ENCODE results near the gene C20orf96.
"Not testable (repeated sequence)": the region's sequence is repeated elsewhere in the genome, so short reads cannot be mapped to it uniquely, and the experiment has no call there.

C20orf96 gene, protein sequence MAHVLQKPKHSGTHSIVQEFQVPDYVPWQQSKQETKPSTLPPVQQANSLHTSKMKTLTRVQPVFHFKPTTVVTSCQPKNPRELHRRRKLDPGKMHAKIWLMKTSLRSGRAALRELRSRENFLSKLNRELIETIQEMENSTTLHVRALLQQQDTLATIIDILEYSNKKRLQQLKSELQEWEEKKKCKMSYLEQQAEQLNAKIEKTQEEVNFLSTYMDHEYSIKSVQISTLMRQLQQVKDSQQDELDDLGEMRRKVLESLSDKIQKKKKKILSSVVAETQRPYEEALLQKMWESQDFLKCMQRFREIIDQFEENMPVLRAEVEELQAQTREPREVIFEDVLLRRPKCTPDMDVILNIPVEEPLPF

DNA sequence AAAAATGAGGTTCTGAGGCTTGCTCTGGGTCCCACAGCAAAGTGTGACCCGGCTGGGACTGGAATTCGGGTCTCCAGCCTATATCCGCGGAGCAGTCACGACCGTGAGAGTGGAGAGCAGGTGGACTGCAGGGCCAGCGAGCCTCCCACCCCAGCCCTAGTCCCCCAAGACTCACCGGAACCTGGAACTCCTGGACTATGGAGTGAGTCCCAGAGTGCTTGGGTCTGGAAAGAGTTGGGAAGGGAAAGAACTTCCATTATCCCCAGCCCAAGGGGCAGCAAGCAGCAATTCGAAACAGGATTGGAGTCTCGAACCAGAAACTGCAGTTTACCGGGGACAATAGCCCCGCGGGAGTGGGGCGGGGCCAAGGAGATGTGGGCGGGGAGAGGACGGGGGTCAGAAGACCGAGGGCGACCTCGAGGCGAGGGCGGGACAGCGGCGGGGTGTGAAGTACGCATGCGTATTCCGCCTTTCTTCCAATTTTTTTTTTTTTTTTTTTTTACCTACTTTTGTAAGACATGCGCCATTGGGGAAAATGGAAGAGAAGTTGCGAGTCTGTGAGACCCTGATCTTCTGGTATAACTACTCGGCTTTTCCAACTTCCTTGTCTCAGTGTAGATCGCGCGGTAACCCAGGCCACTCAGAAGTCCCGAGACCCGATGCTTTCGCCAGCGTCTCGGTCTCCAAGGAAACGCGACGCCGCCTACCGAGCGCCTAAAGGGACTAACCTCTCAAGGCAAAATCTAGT, at the start of gene C20orf96:
Gene C20orf96, minus strand, starts transcription at position 667 of the 748 bp plus-strand sequence. Its CDS starts 140 bp downstream, at position 527.
- DNase-seq, result peak; percentile 81 to 95 (median 90)
- intact Hi-C loops (cut with DNase I), result no loop called here

- intact Hi-C loops (cut with DNase I); DNase-seq: not testable (repeated sequence)
Observed at GRCh38 chr20:336040-336439, 45.5 kb upstream of the C20orf96 start.

- intact Hi-C loops (cut with DNase I), result no loop called here
- no peak for DNase-seq
Observed at GRCh38 chr20:334578-334977, 44.0 kb upstream of the C20orf96 start.

DNA sequence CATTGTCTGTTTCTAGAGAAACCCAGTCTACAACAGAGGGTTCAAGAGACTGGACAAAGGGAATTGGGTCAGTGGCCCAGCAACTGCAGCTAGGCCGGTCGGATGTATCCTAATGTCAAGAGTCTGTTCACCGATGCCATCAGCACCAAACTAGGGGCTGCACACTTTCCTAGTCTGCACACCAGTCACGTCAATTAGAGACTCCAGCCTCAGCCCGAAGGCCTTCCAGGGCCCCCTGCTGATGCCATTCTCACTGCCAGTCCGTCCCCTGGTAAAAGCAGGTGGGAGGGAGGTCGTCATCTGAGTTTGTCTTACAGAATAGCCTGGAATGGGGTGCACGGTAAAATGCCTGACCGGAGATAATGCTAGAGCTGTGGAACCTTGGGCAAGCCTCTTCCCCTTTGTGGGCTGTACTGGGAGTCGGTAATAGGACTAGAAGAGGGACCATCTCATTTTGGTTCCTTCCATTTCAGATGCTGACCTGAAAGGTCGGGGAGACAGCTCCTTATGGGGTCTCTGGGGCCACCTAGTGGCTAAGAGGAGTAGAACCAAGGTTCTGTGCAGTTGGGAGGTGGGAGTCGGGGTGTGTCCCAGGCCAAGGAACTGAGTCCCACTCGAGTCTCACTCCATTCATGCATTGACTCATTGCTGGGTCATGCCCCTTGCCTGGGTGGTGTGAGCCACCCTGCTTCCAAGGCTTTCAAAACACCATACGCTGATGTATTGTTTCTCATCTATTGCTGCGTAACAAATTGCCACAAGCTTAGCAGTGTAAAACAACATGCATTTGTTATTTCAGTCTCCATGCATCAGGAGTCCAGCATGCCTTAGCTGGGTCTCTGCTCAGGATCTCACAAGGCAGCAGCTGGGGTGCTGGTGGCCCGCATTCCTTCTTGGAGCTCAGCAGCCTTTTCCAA, 39.9 kb upstream of the C20orf96 start:
- DNase-seq, result peak in 41 of 42 donors; percentile 52 to 89 (median 74)
- intact Hi-C loops (cut with DNase I), result no loop called here

- peak in 1 of 42 donors; percentile 34 for DNase-seq
- intact Hi-C loops (cut with DNase I), result no loop called here
Observed at GRCh38 chr20:329851-330232, 39.3 kb upstream of the C20orf96 start.

GRCh38 chr20:328975-329695, 38.6 kb upstream of the C20orf96 start:
- DNase-seq, result no peak
- intact Hi-C loops (cut with DNase I), result no loop called here

DNA sequence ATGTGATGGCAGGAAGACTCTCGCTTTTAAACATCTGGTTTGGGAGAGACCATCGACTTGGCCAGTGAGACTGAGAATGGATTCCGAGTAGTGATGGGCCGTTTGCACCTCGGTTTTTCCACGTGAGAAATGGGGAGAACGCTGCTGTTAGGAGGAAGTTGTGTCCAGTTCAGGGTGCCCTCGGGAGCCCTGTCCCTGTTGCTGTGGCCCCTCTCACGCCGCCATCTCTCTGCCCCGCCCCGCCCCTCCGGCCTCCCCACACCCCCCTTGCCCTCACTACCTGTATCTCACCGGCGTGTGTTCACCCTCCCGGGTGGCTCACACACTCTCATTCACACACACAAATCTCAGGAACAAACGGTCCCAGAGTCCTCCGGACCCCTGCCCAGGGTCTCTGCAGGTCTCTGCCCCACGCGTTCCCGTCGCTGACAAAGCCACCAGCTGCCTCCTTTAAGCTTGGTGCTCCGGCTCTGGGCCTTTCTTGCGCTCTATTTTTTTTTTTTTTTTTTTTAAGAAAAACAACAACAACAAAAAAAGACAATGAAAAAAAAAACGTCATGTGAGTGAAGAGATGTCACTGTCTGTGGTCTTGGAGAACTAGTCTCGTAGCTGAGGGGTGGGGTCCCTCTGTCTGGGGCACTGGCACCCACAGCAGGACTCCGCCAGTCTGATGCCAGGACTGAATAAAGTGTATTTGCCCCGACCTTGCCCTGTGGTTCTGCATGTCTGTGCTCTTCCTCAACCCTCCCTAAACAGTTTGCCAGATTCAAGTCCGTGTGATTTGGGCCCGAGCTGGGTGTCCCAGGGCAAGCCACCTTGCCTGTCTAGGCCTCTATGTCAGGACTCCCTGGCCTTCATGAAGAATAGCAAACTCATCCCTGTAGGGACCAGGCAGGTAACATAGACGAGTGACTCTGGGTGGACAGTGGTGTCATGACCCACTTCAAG, 37.8 kb upstream of the C20orf96 start:
- intact Hi-C loops (cut with DNase I), result no loop called here
- peak in 5 of 42 donors; percentile 15 to 36 (median 21) for DNase-seq

GRCh38 chr20:327186-328026, 36.9 kb upstream of the C20orf96 start:
- DNase-seq, result peak; percentile 64 to 95 (median 88)
- intact Hi-C loops (cut with DNase I), result no loop called here

DNA sequence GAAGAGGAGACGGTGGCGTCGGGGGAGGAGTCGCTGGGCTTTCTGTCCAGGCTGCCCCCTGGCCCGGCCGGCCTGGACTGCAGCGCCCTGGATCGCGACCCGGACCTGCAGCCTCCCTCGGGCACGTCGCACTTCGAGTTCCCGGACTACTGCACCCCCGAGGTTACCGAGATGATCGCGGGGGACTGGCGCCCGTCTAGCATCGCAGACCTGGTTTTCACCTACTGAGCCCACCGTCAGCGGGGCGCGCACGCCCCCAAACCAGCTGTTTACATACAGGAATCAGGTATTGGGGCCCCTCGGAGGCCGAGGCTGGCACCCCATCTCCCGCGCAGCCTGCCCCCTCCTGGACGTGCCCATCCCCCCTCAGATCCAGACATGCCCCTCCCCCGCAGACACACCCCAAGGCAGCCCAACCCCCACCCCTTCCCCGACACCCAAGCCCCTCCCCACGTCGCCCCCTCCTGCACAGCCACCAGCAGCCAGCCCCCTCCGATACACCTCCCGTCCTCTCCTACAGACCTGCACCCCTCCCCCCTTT, 36.2 kb upstream of the C20orf96 start:
- DNase-seq, result peak in 3 of 42 donors; percentile 26 to 44 (median 34)
- intact Hi-C loops (cut with DNase I), result no loop called here

GRCh38 chr20:325889-326644, 35.5 kb upstream of the C20orf96 start:
- DNase-seq, result peak; percentile 49 to 86 (median 70)
- intact Hi-C loops (cut with DNase I), result no loop called here

DNA sequence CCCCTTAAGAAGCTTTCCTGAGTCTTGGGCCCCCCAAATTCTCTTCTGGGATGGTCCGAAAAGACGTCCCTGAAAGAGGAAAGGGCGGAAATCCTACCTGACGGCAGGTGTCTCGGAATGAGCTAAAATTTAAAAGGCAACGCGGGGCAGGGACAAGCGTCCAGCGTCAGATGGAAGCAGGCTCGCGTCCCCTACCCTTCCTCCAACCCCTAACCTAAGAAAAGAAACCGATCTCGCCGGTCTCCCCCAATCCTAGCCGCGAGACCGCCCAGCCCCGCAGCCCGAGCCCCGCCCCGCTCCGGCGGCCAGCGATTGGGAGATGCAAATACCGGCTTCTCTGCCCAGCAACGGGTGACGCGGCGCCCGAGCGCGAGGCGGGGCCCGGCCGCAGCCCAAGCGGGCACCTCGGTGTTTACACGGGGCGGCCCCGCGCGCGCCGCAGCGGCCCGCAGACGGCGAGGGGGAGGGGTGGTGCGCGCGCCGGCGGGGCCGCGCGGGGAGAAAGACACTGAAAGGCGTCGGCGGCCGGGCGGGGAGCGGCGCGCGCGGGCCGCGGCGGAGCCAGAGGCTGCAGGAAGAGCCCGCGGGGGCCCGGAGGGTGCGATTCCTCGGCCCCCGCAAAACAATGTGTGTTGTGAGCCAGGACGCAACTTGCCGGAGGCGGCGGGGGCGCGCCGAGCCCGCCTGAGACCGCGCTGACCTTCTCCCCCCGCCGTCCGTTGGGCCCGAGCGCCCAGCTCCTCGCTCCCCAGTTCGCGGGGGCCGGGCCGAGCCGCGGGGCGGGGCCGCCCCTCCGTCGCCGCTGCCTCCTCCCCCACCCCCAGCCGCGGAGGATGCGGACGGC, 34.7 kb upstream of the C20orf96 start, which contains the start of gene SOX12:
Gene SOX12, plus strand, starts transcription at position 508 of the 844 bp plus-strand sequence. CDS start 373 bp downstream, outside the sequence.
- intact Hi-C loops (cut with DNase I), result no loop called here
- DNase-seq, result peak; percentile 97 to 100 (median 99)

DNA sequence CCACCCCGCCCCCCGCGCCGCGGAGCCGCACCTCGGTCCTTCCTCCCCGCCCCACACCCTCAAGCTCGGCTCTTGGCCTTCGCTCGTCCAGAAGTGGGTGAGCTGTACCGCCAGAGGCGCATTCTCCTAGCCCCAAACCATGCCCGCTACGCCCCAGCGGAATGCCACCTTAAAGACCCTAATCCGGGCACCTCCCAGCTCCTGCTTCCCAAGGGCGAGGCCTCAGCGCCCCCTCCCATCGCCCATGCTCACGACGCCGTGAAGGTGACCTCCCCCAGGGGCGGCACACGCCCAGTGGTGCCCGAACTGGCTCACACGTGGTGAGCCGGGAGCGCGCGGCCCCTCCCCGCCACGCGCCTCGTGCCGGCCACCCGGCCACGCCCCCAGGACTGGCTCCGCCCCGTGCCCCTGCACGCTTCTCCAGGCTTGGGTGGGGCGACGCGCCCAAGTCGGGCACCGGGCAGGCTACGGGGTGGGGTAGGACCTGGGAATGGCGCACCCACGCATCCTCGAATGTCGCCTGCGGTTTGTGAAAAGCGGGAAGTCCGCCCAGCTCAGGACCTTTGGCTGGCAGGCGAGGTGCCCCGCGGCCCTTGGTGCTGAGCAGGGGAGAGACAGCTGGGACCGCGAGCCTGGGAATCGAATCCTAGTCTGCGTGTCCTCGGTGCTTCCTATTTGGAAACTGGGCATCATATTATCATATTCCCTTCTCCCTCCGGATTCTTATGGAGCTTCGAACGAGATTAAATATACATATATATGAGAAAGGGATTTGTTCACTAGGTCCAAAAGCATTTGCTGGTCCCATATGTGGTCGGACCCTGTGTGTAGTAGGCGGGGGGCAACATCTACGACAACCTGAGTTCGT, 33.9 kb upstream of the C20orf96 start:
- intact Hi-C loops (cut with DNase I), result no loop called here
- peak; percentile 53 to 93 (median 87) for DNase-seq

DNA sequence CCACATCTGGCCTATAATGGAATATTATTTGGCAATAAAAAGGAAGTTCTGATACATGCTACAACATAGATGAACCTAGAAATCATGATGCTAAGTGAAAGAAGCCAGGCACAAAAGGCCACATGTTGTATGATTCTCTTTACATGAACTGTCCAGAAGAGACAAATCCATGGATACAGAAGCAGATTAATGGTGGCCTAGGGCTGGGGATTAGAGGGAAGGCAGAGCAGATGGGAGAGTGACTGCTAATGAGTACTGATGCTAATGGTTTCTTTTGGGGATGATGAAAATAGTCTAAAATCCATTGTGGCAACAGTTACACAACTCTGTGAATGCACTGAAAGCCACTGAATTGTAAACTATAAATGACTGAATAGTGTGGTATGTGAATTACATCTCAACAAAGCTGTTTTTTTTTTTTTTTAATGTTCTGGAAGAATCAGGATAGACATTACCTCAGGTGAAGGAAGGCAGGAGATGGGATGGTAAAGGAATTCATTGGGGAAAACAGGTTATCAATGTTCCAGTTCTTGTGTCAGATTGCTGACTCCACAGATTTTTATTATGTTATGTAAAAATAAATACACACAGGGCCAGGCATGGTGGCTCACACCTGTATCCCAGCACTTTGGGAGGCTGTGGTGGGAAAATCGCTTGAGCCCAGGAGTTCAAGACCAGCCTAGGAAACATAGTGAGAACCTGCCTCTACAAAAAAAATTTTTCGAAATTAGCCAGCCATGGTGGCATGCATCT, 25.9 kb upstream of the C20orf96 start:
- intact Hi-C loops (cut with DNase I), result no loop called here
- DNase-seq, result no peak
